Bladder microvascular endothelial cell (primary cell): ENCODE data around the gene CHST1. TPM values are rescaled to one million over a fixed set of nuclear protein-coding genes. Genes with fewer than 3 reads are reported as not detected.

ENCODE experiments used
- total RNA-seq: library from RNA; depleted of rRNA; stranded (reverse); fragments of >200 nt; gene quantifications from 2 replicates; pipeline ENCODE4 v1.2.3, GENCODE V29; 2014

Gene CHST1
- 15.0 and 19.3 TPM in 2 replicates for total RNA-seq

GRCh38 chr11:45665206-45665932 is at the start of gene CHST1:
TSS of gene CHST1 (minus strand) at chr11:45665622. CDS start at chr11:45650923, 14,699 bp downstream.

Other genes starting within 250 kb of the CHST1 start
- 4.4 and 13.8 TPM in 2 replicates for gene SLC35C1, start 139.5 kb upstream of the CHST1 start, total RNA-seq
- 5.5 and 14.5 TPM in 2 replicates for gene CRY2, start 181.9 kb upstream of the CHST1 start, total RNA-seq
- gene MAPK8IP1, start 220.0 kb upstream of the CHST1 start, total RNA-seq: 1.5 and 3.2 TPM in 2 replicates
- 0.44 and 0.49 TPM in 2 replicates for gene FREY1, start 241.6 kb upstream of the CHST1 start, total RNA-seq